WTC11 (cell line): ENCODE measurements around the gene MRE11. TPM values are rescaled to one million over a fixed set of nuclear protein-coding genes. Genes with fewer than 3 reads are reported as not detected.

Experiments
- ATAC-seq: fragments of 200-7000 bp; cut with Tn5 transposase; 2 replicates; pipeline ENCODE4 v1.10.0; 2021; ENCODE audit warnings: mild to moderate bottlenecking, moderate library complexity
- CTCF ChIA-PET: fragments of 300-600 bp; sonication (Branson Sonifier 250); formaldehyde crosslinking; loops from one replicate; lab custom pipeline; 2021; ENCODE audit warnings: antibody characterized with exemption; lab: Charles Lee
- POLR2A ChIA-PET: fragments of 350-600 bp; sonication (Branson Sonifier 250); formaldehyde crosslinking; loops from one replicate; lab custom pipeline; 2021; ENCODE audit warnings: antibody characterized with exemption; lab: Charles Lee
- DNase-seq: peaks from one replicate; pipeline ENCODE4 v3.0.0; 2021; ENCODE audit warnings: low spot score
- H3K27ac Mint-ChIP-seq: 2 replicates; pipeline ENCODE4 v1.8.0; 2021; ENCODE audit warnings: mixed read lengths
- H3K27me3 Mint-ChIP-seq: 2 replicates; pipeline ENCODE4 v1.8.0; 2021; ENCODE audit warnings: low read depth, mild to moderate bottlenecking, moderate library complexity, mixed read lengths
- H3K36me3 Mint-ChIP-seq: 2 replicates; pipeline ENCODE4 v1.8.0; 2021; ENCODE audit warnings: mixed read lengths
- H3K4me1 Mint-ChIP-seq: 2 replicates; pipeline ENCODE4 v1.8.0; 2022; ENCODE audit warnings: mixed read lengths
- H3K4me3 Mint-ChIP-seq: 2 replicates; pipeline ENCODE4 v1.8.0; 2021; ENCODE audit warnings: mild to moderate bottlenecking, moderate library complexity, mixed read lengths
- H3K9me3 Mint-ChIP-seq: 2 replicates; pipeline ENCODE4 v1.8.0; 2021; ENCODE audit warnings: mixed read lengths
- CBFB ChIP-seq: sonication (generic); formaldehyde crosslinking; IDR thresholded peaks from 2 replicates; pipeline ENCODE4 v1.8.1; 2022; ENCODE audit warnings: mild to moderate bottlenecking, low read depth, missing genetic modification reagents
- E2F1 ChIP-seq: sonication (generic); formaldehyde crosslinking; IDR thresholded peaks from 2 replicates; pipeline ENCODE4 v1.8.0; 2022; ENCODE audit warnings: mild to moderate bottlenecking, missing genetic modification reagents
- ELF4 ChIP-seq: sonication (generic); formaldehyde crosslinking; IDR thresholded peaks from 2 replicates; pipeline ENCODE4 v1.8.1; 2022; ENCODE audit warnings: low read depth, mild to moderate bottlenecking, moderate library complexity, missing genetic modification reagents
- EMX1 ChIP-seq: fragments of 250-450 bp; sonication (Bioruptor Pico); IDR thresholded peaks from 2 replicates; pipeline ENCODE4 v1.8.0; 2021; ENCODE audit warnings: mild to moderate bottlenecking
- ETV6 ChIP-seq: sonication (generic); formaldehyde crosslinking; IDR thresholded peaks from 2 replicates; pipeline ENCODE4 v1.8.1; 2022; ENCODE audit warnings: mild to moderate bottlenecking, missing genetic modification reagents
- FOXK1 ChIP-seq: sonication (generic); formaldehyde crosslinking; IDR thresholded peaks from 2 replicates; pipeline ENCODE4 v1.8.0; 2022; ENCODE audit warnings: mild to moderate bottlenecking, moderate library complexity, missing genetic modification reagents
- HMGXB4 ChIP-seq: sonication (generic); formaldehyde crosslinking; IDR thresholded peaks from 2 replicates; pipeline ENCODE4 v1.8.1; 2023; ENCODE audit warnings: mild to moderate bottlenecking, moderate library complexity, missing genetic modification reagents
- KAT7 ChIP-seq: sonication (generic); formaldehyde crosslinking; IDR thresholded peaks from 2 replicates; pipeline ENCODE4 v1.8.1; 2023; ENCODE audit warnings: missing genetic modification reagents, mild to moderate bottlenecking, borderline replicate concordance
- NFYB ChIP-seq: sonication (generic); formaldehyde crosslinking; conservative IDR thresholded peaks from 2 replicates; pipeline ENCODE4 v1.8.0; 2022; ENCODE audit warnings: low read depth, missing genetic modification reagents
- NR1H2 ChIP-seq: sonication (generic); formaldehyde crosslinking; IDR thresholded peaks from 2 replicates; pipeline ENCODE4 v1.9.0; 2021; ENCODE audit warnings: mild to moderate bottlenecking, moderate library complexity, missing genetic modification reagents
- PRRX2 ChIP-seq: fragments of 250-450 bp; sonication (Bioruptor Pico); IDR thresholded peaks from 2 replicates; pipeline ENCODE4 v1.8.0; 2021; ENCODE audit warnings: mild to moderate bottlenecking
- SMAD4 ChIP-seq: sonication (generic); formaldehyde crosslinking; IDR thresholded peaks from 2 replicates; pipeline ENCODE4 v1.8.0; 2022; ENCODE audit warnings: mild to moderate bottlenecking, missing genetic modification reagents
- USF1 ChIP-seq: sonication (generic); formaldehyde crosslinking; IDR thresholded peaks from 2 replicates; pipeline ENCODE4 v1.8.0; 2022; ENCODE audit warnings: mild to moderate bottlenecking, missing genetic modification reagents
- ZNF138 ChIP-seq: sonication (generic); formaldehyde crosslinking; conservative IDR thresholded peaks from 2 replicates; pipeline ENCODE4 v1.8.1; 2022; ENCODE audit warnings: mild to moderate bottlenecking, moderate library complexity, missing genetic modification reagents
- ZNF263 ChIP-seq: sonication (generic); formaldehyde crosslinking; IDR thresholded peaks from 2 replicates; pipeline ENCODE4 v1.8.1; 2022; ENCODE audit warnings: low read depth, mild to moderate bottlenecking, moderate library complexity, missing genetic modification reagents
- ZNF317 ChIP-seq: sonication (generic); formaldehyde crosslinking; IDR thresholded peaks from 2 replicates; pipeline ENCODE4 v1.8.1; 2023; ENCODE audit warnings: low read depth, mild to moderate bottlenecking, moderate library complexity, missing genetic modification reagents, borderline replicate concordance
- ZNF423 ChIP-seq: fragments of 250-450 bp; sonication (Bioruptor Pico); IDR thresholded peaks from 2 replicates; pipeline ENCODE4 v2.1.2; 2022; ENCODE audit warnings: mild to moderate bottlenecking, moderate library complexity
- total RNA-seq: library from RNA; stranded (reverse); gene quantifications from 3 replicates; pipeline ENCODE4 v1.2.3, GENCODE V29; 2021
- TF ChIP-seq, protein P1 (sequence below): fragments of 250-450 bp; sonication (Bioruptor Pico); IDR thresholded peaks from 2 replicates; pipeline ENCODE4 v1.9.0; 2021; ENCODE audit warnings: mild to moderate bottlenecking
- TF ChIP-seq, protein P2 (sequence below): sonication (generic); formaldehyde crosslinking; IDR thresholded peaks from 2 replicates; pipeline ENCODE4 v1.8.1; 2023; ENCODE audit warnings: mild to moderate bottlenecking, missing genetic modification reagents, borderline replicate concordance
- TF ChIP-seq, protein P3 (sequence below): sonication (generic); formaldehyde crosslinking; IDR thresholded peaks from 2 replicates; pipeline ENCODE4 v1.8.0; 2023; ENCODE audit warnings: missing genetic modification reagents, mild to moderate bottlenecking, borderline replicate concordance

The MRE11 gene
- total RNA-seq, 1 experiment from 2014 or later, result 34.3 TPM

- TF ChIP-seq ETV6 (CRISPR knock-in tag), result no peak
- TF ChIP-seq PRRX2 (CRISPR knock-in tag), result no peak
- TF ChIP-seq EMX1 (CRISPR knock-in tag), result no peak
- TF ChIP-seq ELF4, result no peak
- TF ChIP-seq HMGXB4 (CRISPR knock-in tag), result no peak
- TF ChIP-seq NFYB (CRISPR knock-in tag), result no peak
- no peak for TF ChIP-seq USF1 (CRISPR knock-in tag)
- no peak for TF ChIP-seq FOXK1 (CRISPR knock-in tag)
- no peak for TF ChIP-seq KAT7 (CRISPR knock-in tag)
Measured at GRCh38 chr11:94533206-94533605, 39.6 kb upstream of the MRE11 start (continued).

DNA sequence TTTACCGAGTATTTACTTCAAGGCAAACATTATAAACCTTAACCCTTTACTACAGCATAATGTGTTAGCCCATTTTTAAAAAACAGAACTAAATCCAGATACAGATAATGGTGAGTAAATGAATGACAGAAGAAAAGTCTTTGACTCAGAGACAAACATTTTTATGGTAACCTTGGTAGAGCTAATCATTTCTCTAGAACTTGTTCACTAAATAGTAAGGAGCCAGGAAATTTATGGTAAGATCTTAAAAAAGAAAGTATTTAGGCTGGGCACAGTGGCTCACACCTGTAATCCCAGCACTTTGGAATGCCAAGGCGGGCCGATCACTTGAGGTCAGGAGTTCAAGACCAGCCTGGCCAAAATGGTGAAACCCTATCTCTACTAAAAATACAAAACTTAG lies 38.6 kb upstream of the MRE11 start:
- no peaks in the 10 kb centered on the region for H3K9me3 Mint-ChIP-seq
- peaks cover 6% of the 10 kb centered on the region for H3K27me3 Mint-ChIP-seq
- DNase-seq (no peak), ATAC-seq (no peak)
- CTCF ChIA-PET, result no interaction called here
- H3K36me3 Mint-ChIP-seq, result no peaks in the 10 kb centered on the region
- POLR2A ChIA-PET, result no interaction called here
- H3K27ac Mint-ChIP-seq, result no peak overlapping the region
- no peaks in the 10 kb centered on the region for H3K4me1 Mint-ChIP-seq
- H3K4me3 Mint-ChIP-seq, result no peak overlapping the region
- TF ChIP-seq E2F1 (CRISPR knock-in tag) (no peak), ZNF317 (CRISPR knock-in tag) (no peak), CBFB (CRISPR knock-in tag) (no peak), NR1H2 (CRISPR knock-in tag) (no peak), ZNF423 (CRISPR knock-in tag) (no peak), ZNF263 (CRISPR knock-in tag) (no peak), KAT7 (CRISPR knock-in tag) (no peak), HMGXB4 (CRISPR knock-in tag) (no peak), SMAD4 (no peak), ZNF138 (no peak), EMX1 (CRISPR knock-in tag) (no peak)
- TF ChIP-seq, protein P1, sequence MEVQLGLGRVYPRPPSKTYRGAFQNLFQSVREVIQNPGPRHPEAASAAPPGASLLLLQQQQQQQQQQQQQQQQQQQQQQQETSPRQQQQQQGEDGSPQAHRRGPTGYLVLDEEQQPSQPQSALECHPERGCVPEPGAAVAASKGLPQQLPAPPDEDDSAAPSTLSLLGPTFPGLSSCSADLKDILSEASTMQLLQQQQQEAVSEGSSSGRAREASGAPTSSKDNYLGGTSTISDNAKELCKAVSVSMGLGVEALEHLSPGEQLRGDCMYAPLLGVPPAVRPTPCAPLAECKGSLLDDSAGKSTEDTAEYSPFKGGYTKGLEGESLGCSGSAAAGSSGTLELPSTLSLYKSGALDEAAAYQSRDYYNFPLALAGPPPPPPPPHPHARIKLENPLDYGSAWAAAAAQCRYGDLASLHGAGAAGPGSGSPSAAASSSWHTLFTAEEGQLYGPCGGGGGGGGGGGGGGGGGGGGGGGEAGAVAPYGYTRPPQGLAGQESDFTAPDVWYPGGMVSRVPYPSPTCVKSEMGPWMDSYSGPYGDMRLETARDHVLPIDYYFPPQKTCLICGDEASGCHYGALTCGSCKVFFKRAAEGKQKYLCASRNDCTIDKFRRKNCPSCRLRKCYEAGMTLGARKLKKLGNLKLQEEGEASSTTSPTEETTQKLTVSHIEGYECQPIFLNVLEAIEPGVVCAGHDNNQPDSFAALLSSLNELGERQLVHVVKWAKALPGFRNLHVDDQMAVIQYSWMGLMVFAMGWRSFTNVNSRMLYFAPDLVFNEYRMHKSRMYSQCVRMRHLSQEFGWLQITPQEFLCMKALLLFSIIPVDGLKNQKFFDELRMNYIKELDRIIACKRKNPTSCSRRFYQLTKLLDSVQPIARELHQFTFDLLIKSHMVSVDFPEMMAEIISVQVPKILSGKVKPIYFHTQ, result no peak
- TF ChIP-seq, protein P2, sequence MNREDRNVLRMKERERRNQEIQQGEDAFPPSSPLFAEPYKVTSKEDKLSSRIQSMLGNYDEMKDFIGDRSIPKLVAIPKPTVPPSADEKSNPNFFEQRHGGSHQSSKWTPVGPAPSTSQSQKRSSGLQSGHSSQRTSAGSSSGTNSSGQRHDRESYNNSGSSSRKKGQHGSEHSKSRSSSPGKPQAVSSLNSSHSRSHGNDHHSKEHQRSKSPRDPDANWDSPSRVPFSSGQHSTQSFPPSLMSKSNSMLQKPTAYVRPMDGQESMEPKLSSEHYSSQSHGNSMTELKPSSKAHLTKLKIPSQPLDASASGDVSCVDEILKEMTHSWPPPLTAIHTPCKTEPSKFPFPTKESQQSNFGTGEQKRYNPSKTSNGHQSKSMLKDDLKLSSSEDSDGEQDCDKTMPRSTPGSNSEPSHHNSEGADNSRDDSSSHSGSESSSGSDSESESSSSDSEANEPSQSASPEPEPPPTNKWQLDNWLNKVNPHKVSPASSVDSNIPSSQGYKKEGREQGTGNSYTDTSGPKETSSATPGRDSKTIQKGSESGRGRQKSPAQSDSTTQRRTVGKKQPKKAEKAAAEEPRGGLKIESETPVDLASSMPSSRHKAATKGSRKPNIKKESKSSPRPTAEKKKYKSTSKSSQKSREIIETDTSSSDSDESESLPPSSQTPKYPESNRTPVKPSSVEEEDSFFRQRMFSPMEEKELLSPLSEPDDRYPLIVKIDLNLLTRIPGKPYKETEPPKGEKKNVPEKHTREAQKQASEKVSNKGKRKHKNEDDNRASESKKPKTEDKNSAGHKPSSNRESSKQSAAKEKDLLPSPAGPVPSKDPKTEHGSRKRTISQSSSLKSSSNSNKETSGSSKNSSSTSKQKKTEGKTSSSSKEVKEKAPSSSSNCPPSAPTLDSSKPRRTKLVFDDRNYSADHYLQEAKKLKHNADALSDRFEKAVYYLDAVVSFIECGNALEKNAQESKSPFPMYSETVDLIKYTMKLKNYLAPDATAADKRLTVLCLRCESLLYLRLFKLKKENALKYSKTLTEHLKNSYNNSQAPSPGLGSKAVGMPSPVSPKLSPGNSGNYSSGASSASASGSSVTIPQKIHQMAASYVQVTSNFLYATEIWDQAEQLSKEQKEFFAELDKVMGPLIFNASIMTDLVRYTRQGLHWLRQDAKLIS (CRISPR knock-in tag), result no peak
- TF ChIP-seq, protein P3, sequence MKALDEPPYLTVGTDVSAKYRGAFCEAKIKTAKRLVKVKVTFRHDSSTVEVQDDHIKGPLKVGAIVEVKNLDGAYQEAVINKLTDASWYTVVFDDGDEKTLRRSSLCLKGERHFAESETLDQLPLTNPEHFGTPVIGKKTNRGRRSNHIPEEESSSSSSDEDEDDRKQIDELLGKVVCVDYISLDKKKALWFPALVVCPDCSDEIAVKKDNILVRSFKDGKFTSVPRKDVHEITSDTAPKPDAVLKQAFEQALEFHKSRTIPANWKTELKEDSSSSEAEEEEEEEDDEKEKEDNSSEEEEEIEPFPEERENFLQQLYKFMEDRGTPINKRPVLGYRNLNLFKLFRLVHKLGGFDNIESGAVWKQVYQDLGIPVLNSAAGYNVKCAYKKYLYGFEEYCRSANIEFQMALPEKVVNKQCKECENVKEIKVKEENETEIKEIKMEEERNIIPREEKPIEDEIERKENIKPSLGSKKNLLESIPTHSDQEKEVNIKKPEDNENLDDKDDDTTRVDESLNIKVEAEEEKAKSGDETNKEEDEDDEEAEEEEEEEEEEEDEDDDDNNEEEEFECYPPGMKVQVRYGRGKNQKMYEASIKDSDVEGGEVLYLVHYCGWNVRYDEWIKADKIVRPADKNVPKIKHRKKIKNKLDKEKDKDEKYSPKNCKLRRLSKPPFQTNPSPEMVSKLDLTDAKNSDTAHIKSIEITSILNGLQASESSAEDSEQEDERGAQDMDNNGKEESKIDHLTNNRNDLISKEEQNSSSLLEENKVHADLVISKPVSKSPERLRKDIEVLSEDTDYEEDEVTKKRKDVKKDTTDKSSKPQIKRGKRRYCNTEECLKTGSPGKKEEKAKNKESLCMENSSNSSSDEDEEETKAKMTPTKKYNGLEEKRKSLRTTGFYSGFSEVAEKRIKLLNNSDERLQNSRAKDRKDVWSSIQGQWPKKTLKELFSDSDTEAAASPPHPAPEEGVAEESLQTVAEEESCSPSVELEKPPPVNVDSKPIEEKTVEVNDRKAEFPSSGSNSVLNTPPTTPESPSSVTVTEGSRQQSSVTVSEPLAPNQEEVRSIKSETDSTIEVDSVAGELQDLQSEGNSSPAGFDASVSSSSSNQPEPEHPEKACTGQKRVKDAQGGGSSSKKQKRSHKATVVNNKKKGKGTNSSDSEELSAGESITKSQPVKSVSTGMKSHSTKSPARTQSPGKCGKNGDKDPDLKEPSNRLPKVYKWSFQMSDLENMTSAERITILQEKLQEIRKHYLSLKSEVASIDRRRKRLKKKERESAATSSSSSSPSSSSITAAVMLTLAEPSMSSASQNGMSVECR, result no peak
